CD1c-positive myeloid dendritic cell (primary cell): ENCODE data around the gene WWTR1.
A peak's percentile ranks its signal among the peaks of the same experiment; 100 is the strongest.

ENCODE experiments used
- DNase-seq: peaks from one replicate; pipeline ENCODE4 v3.0.0-alpha.2; 2016; ENCODE audit errors: extremely low spot score

Gene WWTR1

GRCh38 chr3:149496891-149497290 lies 160.9 kb downstream of the WWTR1 start:
- no peak for DNase-seq

- DNase-seq, result no peak
Observed at GRCh38 chr3:149495581-149496125, 162.2 kb downstream of the WWTR1 start.

GRCh38 chr3:149494759-149495580 lies 162.9 kb downstream of the WWTR1 start:
- no peak for DNase-seq

- DNase-seq, result peak; percentile 69
Observed at GRCh38 chr3:149494022-149494758, 163.6 kb downstream of the WWTR1 start.

- DNase-seq, result no peak
Observed at GRCh38 chr3:149493315-149494021, 164.4 kb downstream of the WWTR1 start.

DNA sequence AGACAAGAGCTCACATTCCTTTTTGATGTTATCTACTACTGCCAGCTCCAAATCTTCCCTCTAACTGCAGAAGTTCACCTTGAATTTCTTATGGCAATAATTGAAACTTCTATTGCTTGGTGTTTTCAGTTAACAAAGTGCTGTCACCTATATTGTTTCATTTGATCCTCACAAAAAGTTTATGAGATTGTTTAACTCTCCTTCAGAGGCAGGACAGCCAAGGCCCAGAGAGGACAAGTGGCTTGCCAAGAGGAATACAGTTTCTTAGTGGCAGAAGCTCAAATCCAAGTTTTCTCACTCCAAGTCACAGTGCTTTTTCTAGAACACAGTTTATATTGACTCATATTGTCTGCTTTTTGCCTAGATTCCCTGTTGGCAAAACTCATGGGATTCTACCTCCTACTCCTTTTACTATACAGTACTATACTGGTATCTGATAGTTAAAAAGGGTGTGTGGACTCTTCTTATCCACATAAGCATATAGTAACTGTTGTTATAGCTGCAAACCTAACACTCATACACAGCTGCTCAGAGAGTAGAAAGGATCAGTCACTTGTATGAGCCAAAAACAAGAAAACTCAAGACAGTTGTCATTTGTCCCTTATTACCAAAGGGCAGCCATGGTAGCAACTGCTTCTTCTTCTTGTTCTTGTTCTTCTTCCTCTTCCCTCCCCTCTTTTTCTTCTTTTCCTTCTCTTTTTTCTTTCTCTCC lies 167.4 kb downstream of the WWTR1 start:
- DNase-seq, result no peak

DNA sequence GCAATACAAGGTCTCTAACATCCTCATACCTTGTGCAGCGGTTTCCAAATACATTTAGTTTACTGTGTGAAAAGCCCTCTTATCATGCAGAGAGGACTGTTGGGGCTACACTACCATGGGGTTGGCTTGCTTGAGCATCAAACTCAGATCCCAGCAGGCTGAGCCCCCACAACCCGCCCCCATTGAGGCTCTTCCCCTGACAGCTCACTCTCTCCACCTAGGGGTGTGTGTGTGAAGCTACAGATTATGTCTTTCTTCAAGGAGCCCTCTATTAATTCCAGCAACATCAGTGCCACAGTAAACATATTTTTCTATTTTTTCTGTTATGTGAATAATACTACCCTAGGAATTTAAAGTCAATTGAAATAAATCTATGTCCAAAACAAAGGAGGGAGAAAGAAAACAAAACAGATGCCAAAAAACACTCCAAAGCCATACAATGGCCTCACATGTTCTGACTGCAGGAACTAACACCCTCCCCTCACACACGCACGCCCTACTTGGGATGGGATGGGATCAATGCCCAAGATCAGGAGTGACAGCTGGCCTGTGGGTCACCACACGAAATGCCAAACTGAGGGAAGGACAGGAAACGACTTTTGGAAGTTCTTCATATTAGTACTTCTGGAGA lies 168.7 kb downstream of the WWTR1 start:
- no peak for DNase-seq

DNA sequence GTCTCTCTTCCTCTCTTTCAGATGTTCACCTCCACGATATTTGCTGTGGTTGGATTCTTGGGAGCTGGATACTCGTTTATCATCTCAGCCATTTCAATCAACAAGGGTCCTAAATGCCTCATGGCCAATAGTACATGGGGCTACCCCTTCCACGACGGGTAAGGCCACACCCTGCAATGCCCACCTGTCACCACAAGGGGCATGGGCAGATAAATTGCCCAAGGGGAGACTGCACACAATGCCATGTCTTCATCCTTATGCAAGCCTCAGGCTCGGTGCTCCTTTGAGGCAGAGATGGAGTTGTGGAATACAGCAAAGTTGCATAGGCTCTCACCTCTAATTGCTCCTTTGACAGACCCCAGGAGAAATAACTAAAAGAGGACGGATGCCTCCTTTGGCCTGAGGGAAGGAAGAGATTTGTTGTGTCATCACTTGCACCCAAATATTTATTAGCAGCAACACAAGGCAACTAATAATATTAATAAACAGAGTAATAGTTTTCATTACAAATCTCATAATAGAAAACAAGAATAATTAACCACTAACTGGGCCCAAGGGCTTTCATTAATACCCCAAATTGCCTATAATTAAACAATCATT lies 170.1 kb downstream of the WWTR1 start:
- DNase-seq, result peak; percentile 29

- no peak for DNase-seq
Observed at GRCh38 chr3:149486726-149487125, 171.1 kb downstream of the WWTR1 start.

DNA sequence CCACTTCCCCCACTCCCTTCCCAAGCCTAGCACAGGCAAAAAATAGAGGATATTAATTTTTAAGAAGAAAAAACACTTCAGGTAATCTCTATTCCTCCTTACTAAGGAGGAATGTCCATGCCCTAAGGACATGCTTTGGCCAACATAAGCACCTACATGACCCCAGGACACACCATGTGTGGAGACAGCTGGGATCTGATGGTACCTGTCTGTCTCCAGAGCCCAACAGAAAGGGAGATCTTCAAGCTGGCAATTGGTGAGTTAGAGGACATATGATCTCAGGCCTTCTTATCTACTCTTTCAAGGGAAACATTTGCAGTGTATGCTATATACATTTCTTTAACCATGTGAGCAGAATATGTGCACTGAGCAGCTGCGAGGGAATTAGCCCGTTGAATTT lies 176.3 kb downstream of the WWTR1 start:
- DNase-seq, result no peak

GRCh38 chr3:149481056-149481455 lies 176.8 kb downstream of the WWTR1 start:
- DNase-seq, result peak; percentile 10

GRCh38 chr3:149480326-149481017 lies 177.4 kb downstream of the WWTR1 start:
- peak; percentile 69 for DNase-seq

- no peak for DNase-seq
Observed at GRCh38 chr3:149479621-149480325, 178.1 kb downstream of the WWTR1 start.

GRCh38 chr3:149476225-149476624 lies 181.6 kb downstream of the WWTR1 start:
- peak; percentile 47 for DNase-seq

DNA sequence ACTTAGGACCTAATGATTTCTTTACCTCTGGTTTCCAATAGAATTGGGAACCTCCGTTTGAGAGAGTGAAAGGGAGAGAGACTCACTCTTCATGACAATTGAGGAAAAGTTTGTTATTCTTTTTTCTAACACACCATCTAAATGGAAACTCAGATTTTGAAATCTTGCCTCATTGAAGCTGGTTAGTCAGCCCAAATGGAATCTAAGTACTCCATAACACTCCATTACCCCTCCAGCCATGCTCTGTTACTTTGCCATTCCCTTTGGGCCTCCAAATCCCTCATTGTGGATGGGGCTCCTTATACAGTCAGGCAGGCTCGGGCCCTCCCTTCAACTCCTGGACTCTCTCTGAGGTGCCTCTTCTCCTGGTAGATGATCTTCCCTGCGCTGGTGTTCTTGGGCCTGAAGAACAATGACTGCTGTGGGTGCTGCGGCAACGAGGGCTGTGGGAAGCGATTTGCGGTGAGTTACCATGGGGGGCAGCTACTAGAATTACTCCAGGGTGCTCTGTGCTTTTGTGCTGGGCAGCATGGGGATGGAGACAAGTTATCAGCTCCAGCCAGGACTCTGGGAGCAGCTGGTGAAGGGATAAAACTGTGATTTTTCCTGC lies 182.3 kb downstream of the WWTR1 start:
- no peak for DNase-seq

GRCh38 chr3:149474250-149474817 lies 183.5 kb downstream of the WWTR1 start, which contains the start of gene TM4SF4:
TM4SF4 (plus strand) TSS chr3:149474697; CDS start chr3:149474878, 181 bp downstream.
- DNase-seq, result no peak

DNA sequence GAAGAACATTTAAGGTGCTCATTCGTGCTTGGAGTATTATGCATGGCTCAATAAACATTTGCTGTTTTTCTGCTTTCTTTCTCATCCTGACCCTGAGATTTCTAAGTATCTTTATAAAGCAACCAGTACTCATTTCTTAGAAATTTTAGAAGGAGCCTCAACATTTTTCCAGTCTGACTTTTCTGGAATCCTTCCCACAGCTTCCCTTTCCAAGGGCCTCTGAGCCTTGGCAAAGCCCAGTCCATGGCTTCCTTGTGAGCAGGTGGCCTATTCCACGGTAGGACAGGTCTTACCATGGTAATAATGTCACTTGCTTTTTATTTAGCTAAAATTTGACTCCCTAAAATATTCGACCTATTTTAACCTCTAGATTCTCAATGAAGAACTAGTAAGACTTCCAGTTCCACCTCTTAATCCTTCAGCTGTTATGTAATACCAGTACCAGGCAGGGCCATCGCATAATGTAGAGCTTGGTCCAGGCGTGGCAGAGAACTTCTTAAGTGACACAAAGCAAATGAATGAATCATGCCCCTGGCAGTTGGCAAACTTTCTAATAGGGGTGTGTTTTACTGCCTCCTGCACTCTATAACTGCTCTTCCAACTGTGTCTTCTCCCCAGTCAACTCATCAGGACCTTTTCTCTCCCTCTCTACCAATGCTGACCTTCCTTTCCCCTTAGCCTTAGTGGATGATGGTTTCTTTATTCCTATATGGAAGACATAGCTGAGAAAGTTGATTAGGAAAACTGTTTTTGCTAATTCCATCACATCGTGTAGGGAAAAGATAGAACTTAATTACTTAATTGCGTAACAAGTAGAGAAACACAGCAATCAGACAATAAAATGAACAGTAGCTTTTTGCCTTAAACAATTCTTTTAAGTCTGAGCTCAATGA lies 184.2 kb downstream of the WWTR1 start:
- DNase-seq, result peak; percentile 24
